Measurements from ENCODE around the gene CELSR2. TPM values are rescaled to one million over a fixed set of nuclear protein-coding genes. Genes with fewer than 3 reads are reported as not detected.

CELSR2 gene
- polyA plus RNA-seq, 3 donors = 24.0 to 28.6 (median 26.0) TPM

GRCh38 chr1:109251277-109252166 is 2.2 kb downstream of the CELSR2 start:
- no peak for DNase-seq (ENCODE audit: low read depth in 3 of 3, low spot score in 2 of 3)

GRCh38 chr1:109252167-109252892 is 3.0 kb downstream of the CELSR2 start:
- no peak for DNase-seq (ENCODE audit: low read depth in 3 of 3, low spot score in 2 of 3)

GRCh38 chr1:109252893-109253802 is 3.8 kb downstream of the CELSR2 start:
- no peak for DNase-seq (ENCODE audit: low read depth in 3 of 3, low spot score in 2 of 3)

GRCh38 chr1:109253803-109254620 is 4.7 kb downstream of the CELSR2 start:
- DNase-seq (ENCODE audit: low read depth in 3 of 3, low spot score in 2 of 3) = peak in 1 of 3 donors; percentile 58

GRCh38 chr1:109254621-109255096 is 5.3 kb downstream of the CELSR2 start:
- no peak for DNase-seq (ENCODE audit: low read depth in 3 of 3, low spot score in 2 of 3)

- no peak for DNase-seq (ENCODE audit: low read depth in 3 of 3, low spot score in 2 of 3)
Measured at GRCh38 chr1:109255097-109255651, 5.8 kb downstream of the CELSR2 start.

GRCh38 chr1:109255678-109256077 is 6.3 kb downstream of the CELSR2 start:
- no peak for DNase-seq (ENCODE audit: low read depth in 3 of 3, low spot score in 2 of 3)

GRCh38 chr1:109256085-109256484 is 6.7 kb downstream of the CELSR2 start:
- DNase-seq (ENCODE audit: low read depth in 3 of 3, low spot score in 2 of 3) = no peak

GRCh38 chr1:109256971-109257681 is 7.8 kb downstream of the CELSR2 start:
- DNase-seq (ENCODE audit: low read depth in 3 of 3, low spot score in 2 of 3) = no peak

GRCh38 chr1:109257682-109258421 is 8.5 kb downstream of the CELSR2 start:
- no peak for DNase-seq (ENCODE audit: low read depth in 3 of 3, low spot score in 2 of 3)

- no peak for DNase-seq (ENCODE audit: low read depth in 3 of 3, low spot score in 2 of 3)
Measured at GRCh38 chr1:109258481-109259466, 9.4 kb downstream of the CELSR2 start.

- no peak for DNase-seq (ENCODE audit: low read depth in 3 of 3, low spot score in 2 of 3)
Measured at GRCh38 chr1:109259674-109260557, 10.6 kb downstream of the CELSR2 start.

GRCh38 chr1:109261006-109261405 is 11.7 kb downstream of the CELSR2 start:
- DNase-seq (ENCODE audit: low read depth in 3 of 3, low spot score in 2 of 3) = no peak

GRCh38 chr1:109261578-109261977 is 12.2 kb downstream of the CELSR2 start:
- DNase-seq (ENCODE audit: low read depth in 3 of 3, low spot score in 2 of 3) = no peak

- DNase-seq (ENCODE audit: low read depth in 3 of 3, low spot score in 2 of 3) = no peak
Measured at GRCh38 chr1:109262231-109263055, 13.1 kb downstream of the CELSR2 start.
